Coronary artery (tissue), 2 donors: ENCODE measurements around the gene BTBD9.

Source experiments
- DNase-seq: peaks from one replicate; pipeline ENCODE4 v3.0.0-alpha.2; 2017; ENCODE audit warnings: low spot score
- H3K27ac ChIP-seq, 2 donors: fragments of 200-600 bp; sonication (generic); one replicate each; pipeline ENCODE4 v1.5.1; 2016 to 2019
- H3K4me3 ChIP-seq: fragments of 200-600 bp; sonication (generic); 2 replicates; pipeline ENCODE4 v1.5.1; 2016; ENCODE audit warnings: mild to moderate bottlenecking, moderate library complexity
- CTCF ChIP-seq: fragments of 200-600 bp; sonication (generic); IDR thresholded peaks from one replicate; pipeline ENCODE4 v1.5.1; 2019; ENCODE audit warnings: antibody characterized with exemption

BTBD9 gene

GRCh38 chr6:38148606-38149005 lies 491.1 kb downstream of the BTBD9 start:
- no peak for DNase-seq
- Histone ChIP-seq H3K4me3 (no peak overlapping the region), H3K27ac (no peak overlapping the region)
- no peak for TF ChIP-seq CTCF

- Histone ChIP-seq H3K4me3 (no peak overlapping the region), H3K27ac (no peak overlapping the region)
- DNase-seq, result no peak
- no peak for TF ChIP-seq CTCF
These were observed 493.0 kb downstream of the BTBD9 start for GRCh38 chr6:38146734-38147027.

GRCh38 chr6:38146021-38146733 lies 493.6 kb downstream of the BTBD9 start:
- no peak for DNase-seq
- H3K4me3 ChIP-seq, result no peak overlapping the region
- H3K27ac ChIP-seq, result no peak overlapping the region
- TF ChIP-seq CTCF, result no peak

GRCh38 chr6:38144365-38144945 lies 495.3 kb downstream of the BTBD9 start:
- TF ChIP-seq CTCF, result no peak
- no peak for DNase-seq
- H3K27ac ChIP-seq, result no peak overlapping the region
- no peak overlapping the region for H3K4me3 ChIP-seq

GRCh38 chr6:38143191-38144150 lies 496.3 kb downstream of the BTBD9 start:
- Histone ChIP-seq H3K27ac (no peak overlapping the region), H3K4me3 (no peak overlapping the region)
- DNase-seq, result no peak
- TF ChIP-seq CTCF, result no peak

GRCh38 chr6:38142178-38142902 lies 497.4 kb downstream of the BTBD9 start:
- H3K27ac ChIP-seq, result no peak overlapping the region

More at GRCh38 chr6:38142178-38142902, 497.4 kb downstream of the BTBD9 start:
- TF ChIP-seq CTCF, result no peak
- H3K4me3 ChIP-seq, result no peak overlapping the region
- DNase-seq, result no peak
